GM23338 (cell line): ENCODE data around the gene APOM.

Source experiments
- CREB1 ChIP-seq: fragments of 250-450 bp; sonication (Bioruptor Pico); IDR thresholded peaks from 2 replicates; pipeline ENCODE4 v1.5.0; 2020; ENCODE audit warnings: low read depth, mild to moderate bottlenecking, moderate library complexity
- CTCF ChIP-seq, 2 experiments: fragments of 200-600 bp in 1 of 2; sonication (generic) in 1 of 2; conservative IDR thresholded peaks; 2 replicates each; pipeline versions ENCODE4 v1.5.1 to v1.6.1; 2016 to 2017; ENCODE audit warnings: antibody characterized with exemption in 2 of 2, low read depth in 2 of 2, mild to moderate bottlenecking in 2 of 2, moderate library complexity in 1 of 2
- ETS1 ChIP-seq: IDR thresholded peaks from 2 replicates; pipeline ENCODE4 v1.6.1; 2016; ENCODE audit warnings: antibody characterized with exemption
- EZH2 ChIP-seq: fragments of 200-600 bp; sonication (generic); IDR thresholded peaks from one replicate; pipeline ENCODE4 v1.8.0; 2017; ENCODE audit warnings: antibody characterized with exemption, mild to moderate bottlenecking, low read depth; ENCODE audit not compliant: unreplicated experiment
- EZH2phosphoT487 ChIP-seq: fragments of 200-600 bp; sonication (generic); IDR thresholded peaks from one replicate; pipeline ENCODE4 v1.8.1; 2018; ENCODE audit warnings: antibody characterized with exemption; ENCODE audit not compliant: unreplicated experiment
- JUNB ChIP-seq: IDR thresholded peaks from one replicate; pipeline ENCODE4 v1.6.1; 2016; ENCODE audit warnings: antibody characterized with exemption; ENCODE audit not compliant: unreplicated experiment
- POLR2AphosphoS5 ChIP-seq: IDR thresholded peaks from 2 replicates; pipeline ENCODE4 v1.6.1; 2016; ENCODE audit warnings: antibody characterized with exemption, low read depth
- REST ChIP-seq: IDR thresholded peaks from one replicate; pipeline ENCODE4 v1.6.1; 2018; ENCODE audit warnings: antibody characterized with exemption; ENCODE audit not compliant: unreplicated experiment
- ZNF114 ChIP-seq: fragments of 250-450 bp; sonication (Bioruptor Pico); IDR thresholded peaks from 2 replicates; pipeline ENCODE4 v1.5.0; 2020; ENCODE audit warnings: mild to moderate bottlenecking, moderate library complexity
- ZNF462 ChIP-seq: fragments of 250-450 bp; sonication (Bioruptor Pico); IDR thresholded peaks from 2 replicates; pipeline ENCODE4 v1.5.0; 2020; ENCODE audit warnings: mild to moderate bottlenecking, moderate library complexity

GRCh38 chr6:31702819-31703716 lies 47.4 kb downstream of the APOM start, which contains the start of gene ABHD16A:
- TF ChIP-seq CTCF (conservative IDR thresholded peaks at IDR 0.05; ENCODE audit: low read depth in 2 of 2) (no peak), CREB1 (CRISPR knock-in tag) (peak; percentile 88), POLR2AphosphoS5 (peak; percentile 85), EZH2 (no peak), REST (no peak), ETS1 (peak; percentile 63; the same call in 1 of the 2 replicates), ZNF114 (CRISPR knock-in tag) (no peak), EZH2phosphoT487 (no peak), JUNB (no peak), ZNF462 (CRISPR knock-in tag) (no peak)
